Liver (tissue), 9 donors: ENCODE data around the gene IL1RAPL1. TPM values are rescaled to one million over a fixed set of nuclear protein-coding genes. Genes with fewer than 3 reads are reported as not detected.

Experiments
- DNase-seq: peaks from one replicate; pipeline ENCODE4 v3.0.0-alpha.2; 2017; ENCODE audit warnings: low spot score
- H3K27ac ChIP-seq, 2 donors: one replicate each; pipeline ENCODE4 v1.7.0; 2013; ENCODE audit warnings: inconsistent platforms in 2 of 2, low read length in 2 of 2, control low read depth in 1 of 2, low read depth in 1 of 2, mild to moderate bottlenecking in 1 of 2
- H3K27me3 ChIP-seq, 4 donors: one replicate each; pipeline versions ENCODE4 v1.6.1 to v1.7.0; 2013; ENCODE audit warnings: low read length in 3 of 4, inconsistent platforms in 1 of 4, mild to moderate bottlenecking in 1 of 4, moderate library complexity in 1 of 4; ENCODE audit not compliant: control insufficient read depth in 4 of 4, insufficient read depth in 4 of 4
- H3K36me3 ChIP-seq, 4 donors: one replicate each; pipeline versions ENCODE4 v1.6.1 to v1.7.0; 2013; ENCODE audit warnings: low read length in 3 of 4, mild to moderate bottlenecking in 3 of 4, low read depth in 1 of 4, moderate library complexity in 1 of 4; ENCODE audit not compliant: control insufficient read depth in 4 of 4, insufficient read depth in 3 of 4
- H3K4me1 ChIP-seq, 4 donors: one replicate each; pipeline versions ENCODE4 v1.6.1 to v1.7.0; 2013; ENCODE audit warnings: low read length in 3 of 4, mild to moderate bottlenecking in 3 of 4, moderate library complexity in 1 of 4; ENCODE audit not compliant: control insufficient read depth in 4 of 4, insufficient read depth in 4 of 4
- H3K4me3 ChIP-seq, 3 donors: one replicate each; pipeline versions ENCODE4 v1.6.1 to v1.7.0; 2013; ENCODE audit warnings: low read length in 3 of 3, control low read depth in 1 of 3, low read depth in 1 of 3, mild to moderate bottlenecking in 1 of 3
- H3K9ac ChIP-seq, 2 donors: one replicate each; pipeline ENCODE4 v1.7.0; 2013; ENCODE audit warnings: low read length in 2 of 2, mild to moderate bottlenecking in 2 of 2, moderate library complexity in 2 of 2, control low read depth in 1 of 2, low read depth in 1 of 2
- H3K9me3 ChIP-seq, 4 donors: one replicate each; pipeline versions ENCODE4 v1.6.1 to v1.7.0; 2013; ENCODE audit warnings: low read length in 3 of 4; ENCODE audit not compliant: control insufficient read depth in 4 of 4
- ATF3 ChIP-seq: IDR thresholded peaks from 2 replicates; pipeline ENCODE4 v1.6.1; 2016; ENCODE audit warnings: antibody characterized with exemption
- CTCF ChIP-seq: fragments of 150-350 bp; IDR thresholded peaks from 2 replicates; pipeline ENCODE4 v1.5.1; 2017; ENCODE audit warnings: improper control_type of control experiment, low read depth, low read length; ENCODE audit not compliant: missing input control
- EGR1 ChIP-seq, 2 donors: IDR thresholded peaks; 2 replicates each; pipeline ENCODE4 v1.6.1; 2016 to 2018; ENCODE audit warnings: antibody characterized with exemption in 2 of 2, low read depth in 2 of 2
- FOXA1 ChIP-seq: IDR thresholded peaks from 2 replicates; pipeline ENCODE4 v1.6.1; 2016; ENCODE audit warnings: antibody characterized with exemption
- FOXA2 ChIP-seq: IDR thresholded peaks from 2 replicates; pipeline ENCODE4 v1.6.1; 2016; ENCODE audit warnings: antibody characterized with exemption
- GABPA ChIP-seq, 2 donors: IDR thresholded peaks in 1 of 2; conservative IDR thresholded peaks in 1 of 2; 2 replicates each; pipeline ENCODE4 v1.6.1; 2016; ENCODE audit warnings: antibody characterized with exemption in 2 of 2, mild to moderate bottlenecking in 1 of 2, moderate library complexity in 1 of 2
- HNF4A ChIP-seq, 2 donors: conservative IDR thresholded peaks; 2 replicates each; pipeline ENCODE4 v1.6.1; 2016; ENCODE audit warnings: antibody characterized with exemption in 2 of 2, mild to moderate bottlenecking in 2 of 2
- HNF4G ChIP-seq: IDR thresholded peaks from 2 replicates; pipeline ENCODE4 v1.6.1; 2016; ENCODE audit warnings: antibody characterized with exemption
- JUND ChIP-seq, 2 donors: IDR thresholded peaks; 2 replicates each; pipeline ENCODE4 v1.6.1; 2016; ENCODE audit warnings: antibody characterized with exemption in 2 of 2
- MAX ChIP-seq: IDR thresholded peaks from 2 replicates; pipeline ENCODE4 v1.6.1; 2016; ENCODE audit warnings: antibody characterized with exemption
- RAD21 ChIP-seq, 2 donors: IDR thresholded peaks; 2 replicates each; pipeline ENCODE4 v1.6.1; 2016; ENCODE audit warnings: antibody characterized with exemption in 2 of 2, mild to moderate bottlenecking in 2 of 2
- REST ChIP-seq: IDR thresholded peaks from 2 replicates; pipeline ENCODE4 v1.6.1; 2016; ENCODE audit warnings: antibody characterized with exemption, mild to moderate bottlenecking
- RXRA ChIP-seq, 2 donors: IDR thresholded peaks; 2 replicates each; pipeline ENCODE4 v1.6.1; 2017 to 2018; ENCODE audit warnings: antibody characterized with exemption in 2 of 2, mild to moderate bottlenecking in 1 of 2
- SP1 ChIP-seq: IDR thresholded peaks from 2 replicates; pipeline ENCODE4 v1.6.1; 2018; ENCODE audit warnings: antibody characterized with exemption, mild to moderate bottlenecking
- TAF1 ChIP-seq: conservative IDR thresholded peaks from 2 replicates; pipeline ENCODE4 v1.6.1; 2016; ENCODE audit warnings: antibody characterized with exemption, mild to moderate bottlenecking
- YY1 ChIP-seq: IDR thresholded peaks from 2 replicates; pipeline ENCODE4 v1.6.1; 2016; ENCODE audit warnings: antibody characterized with exemption, mild to moderate bottlenecking
- ZBTB33 ChIP-seq: IDR thresholded peaks from 2 replicates; pipeline ENCODE4 v1.6.1; 2016; ENCODE audit warnings: antibody characterized with exemption
- WGBS: extraction: QIAGEN DNeasy Blood & Tissue Kit; methylation state at CpG from one replicate; pipeline ENCODE4 v1.1.7; 2013; 5-methylcytosine and 5-hydroxymethylcytosine counted together
- polyA plus RNA-seq, 2 donors: library from polyadenylated mRNA; stranded (reverse) in 1 of 2; unstranded in 1 of 2; fragments of 200-250 nt in 1 of 2; fragments of >200 nt in 1 of 2; fragmentation: Nextera tagmentation in 1 of 2; extraction: Ambion mirVana in 1 of 2; gene quantifications; one replicate each; pipeline versions ENCODE4 v1.2.1 to v1.2.3, GENCODE V29; 2013 to 2015
- total RNA-seq, 2 donors: library from RNA; depleted of rRNA; stranded (reverse); fragments of >200 nt; gene quantifications; one replicate each; pipeline ENCODE4 v1.2.3, GENCODE V29; 2014
- donor health status: healthy.
- donor health status: healthy.
- donor health status: healthy.
- donor health status: healthy.
- donor health status: healthy.

IL1RAPL1 gene
- total and polyA plus RNA-seq, 4 donors = 0.08 to 0.33 TPM; not detected in 2

- H3K4me3 ChIP-seq = no peak overlapping the region
- H3K27me3 ChIP-seq = peaks cover 0 to under 1% (median 0%) of the 10 kb centered on the region in 4 donors
- DNase-seq = no peak
- no peaks in the 10 kb centered on the region for H3K36me3 ChIP-seq
- H3K4me1 ChIP-seq = peaks cover 0 to 8% (median 2%) of the 10 kb centered on the region in 4 donors
- H3K9me3 ChIP-seq = no peaks in the 10 kb centered on the region
- peak overlapping the region in 1 of 2 donors; percentile 7 for H3K27ac ChIP-seq
- no peak overlapping the region for H3K9ac ChIP-seq
- peak; percentile 63 to 68 for TF ChIP-seq HNF4A (conservative IDR thresholded peaks at IDR 0.05)
- TF ChIP-seq YY1 = peak; percentile 17
- TF ChIP-seq RAD21 (IDR thresholded peaks at IDR 0.05) = peak in 1 of 2 donors; percentile 3
- TF ChIP-seq SP1 = peak; percentile 28
- no peak for TF ChIP-seq ZBTB33
- peak in 1 of 2 donors; percentile 40 for TF ChIP-seq RXRA (IDR thresholded peaks at IDR 0.05)
- TF ChIP-seq ATF3 = no peak
- peak in 1 of 2 donors; percentile 18 for TF ChIP-seq JUND (IDR thresholded peaks at IDR 0.05)
Observed at GRCh38 chrX:29269390-29269789, 682.1 kb downstream of the IL1RAPL1 start.

- H3K36me3 ChIP-seq = no peaks in the 10 kb centered on the region
- DNase-seq = no peak
- peaks cover 0 to 4% (median 0%) of the 10 kb centered on the region in 4 donors for H3K27me3 ChIP-seq
- no peaks in the 10 kb centered on the region for H3K9me3 ChIP-seq
- H3K27ac ChIP-seq = no peak overlapping the region
- H3K4me3 ChIP-seq = no peak overlapping the region
- TF ChIP-seq TAF1 (no peak), FOXA2 (no peak), FOXA1 (no peak), HNF4A (conservative IDR thresholded peaks at IDR 0.05) (peak; percentile 7 to 12)
- WGBS = 40% methylated on average over 3 of the region's 3 CpGs
- peaks cover 0 to 7% (median under 1%) of the 10 kb centered on the region in 4 donors for H3K4me1 ChIP-seq
- no peak overlapping the region for H3K9ac ChIP-seq
Observed at GRCh38 chrX:29274517-29274916, 687.3 kb downstream of the IL1RAPL1 start.

- Histone ChIP-seq H3K27ac (no peak overlapping the region), H3K27me3 (peaks cover 0 to 4% (median 0%) of the 10 kb centered on the region in 4 donors), H3K36me3 (no peaks in the 10 kb centered on the region), H3K9ac (no peak overlapping the region), H3K9me3 (no peaks in the 10 kb centered on the region), H3K4me1 (peaks cover 0 to 13% (median 9%) of the 10 kb centered on the region in 4 donors), H3K4me3 (no peak overlapping the region)
- DNase-seq = no peak
- TF ChIP-seq JUND (IDR thresholded peaks at IDR 0.05) = peak in 1 of 2 donors; percentile 20
- peak in 1 of 2 donors; percentile 48 for TF ChIP-seq HNF4A (conservative IDR thresholded peaks at IDR 0.05)
- TF ChIP-seq EGR1 (IDR thresholded peaks at IDR 0.05; ENCODE audit: low read depth in 2 of 2) = no peak
- TF ChIP-seq REST = no peak
- TF ChIP-seq TAF1 = no peak
- no peak for TF ChIP-seq HNF4G
- TF ChIP-seq YY1 = peak; percentile 47
- no peak for TF ChIP-seq ATF3
- TF ChIP-seq CTCF = no peak
- no peak for TF ChIP-seq ZBTB33
- TF ChIP-seq SP1 = no peak
- no peak for TF ChIP-seq GABPA (IDR thresholded peaks at IDR 0.05 in 1 of 2, conservative IDR thresholded peaks at IDR 0.05 in 1 of 2)
- TF ChIP-seq MAX = no peak
- no peak for TF ChIP-seq FOXA1
- TF ChIP-seq RXRA (IDR thresholded peaks at IDR 0.05) = peak in 1 of 2 donors; percentile 18
- TF ChIP-seq FOXA2 = peak; percentile 21
Observed at GRCh38 chrX:29275928-29276327, 688.7 kb downstream of the IL1RAPL1 start.
